NCI-H146 treated with DMSO at 0.1 percent for 48 hours (cell line): Measurements from ENCODE around the gene FARP2.
"Not testable (repeated sequence)": the region's sequence is repeated elsewhere in the genome, so short reads cannot be mapped to it uniquely, and the experiment has no call there.

ENCODE experiments used
- DNase-seq: peaks from one replicate; lab custom pipeline; 2025; ENCODE audit not compliant: unreplicated experiment; lab: John Stamatoyannopoulos, UW

FARP2 gene

GRCh38 chr2:241355983-241356870 lies at the start of gene FARP2:
Gene FARP2 (plus strand): TSS chr2:241356285. CDS start chr2:241373108, 16,823 bp downstream.
- peak; percentile 88 for DNase-seq

- DNase-seq: no peak
Measured at GRCh38 chr2:241307055-241307454, 49.0 kb upstream of the FARP2 start.

- no peak for DNase-seq
Measured at GRCh38 chr2:241308267-241308666, 47.8 kb upstream of the FARP2 start.

GRCh38 chr2:241308832-241309500 lies 47.1 kb upstream of the FARP2 start:
- DNase-seq: no peak

GRCh38 chr2:241309684-241310117 lies 46.4 kb upstream of the FARP2 start:
- no peak for DNase-seq

GRCh38 chr2:241310917-241311566 lies 45.0 kb upstream of the FARP2 start:
- no peak for DNase-seq

GRCh38 chr2:241312082-241312481 lies 44.0 kb upstream of the FARP2 start:
- no peak for DNase-seq

- DNase-seq: no peak
Measured at GRCh38 chr2:241313543-241314095, 42.5 kb upstream of the FARP2 start.

- DNase-seq: peak; percentile 41
Measured at GRCh38 chr2:241314226-241315092, 41.6 kb upstream of the FARP2 start.

- peak; percentile 81 for DNase-seq
Measured at GRCh38 chr2:241315093-241315878, 40.8 kb upstream of the FARP2 start, which contains the start of gene HDLBP. Gene HDLBP (minus strand): TSS chr2:241315672. CDS start chr2:241266869, 48,803 bp downstream.

GRCh38 chr2:241315879-241316631 lies 40.0 kb upstream of the FARP2 start, which contains the start of gene SEPTIN2:
Gene SEPTIN2 (plus strand): TSS chr2:241315925. CDS start chr2:241324233, 8,308 bp downstream.
- no peak for DNase-seq

GRCh38 chr2:241316825-241317224 lies 39.3 kb upstream of the FARP2 start:
- no peak for DNase-seq

GRCh38 chr2:241317391-241317790 lies 38.7 kb upstream of the FARP2 start:
- DNase-seq: no peak

GRCh38 chr2:241318830-241319229 lies 37.3 kb upstream of the FARP2 start:
- DNase-seq: not testable (repeated sequence)

- no peak for DNase-seq
Measured at GRCh38 chr2:241320394-241320793, 35.7 kb upstream of the FARP2 start.

GRCh38 chr2:241321033-241321432 lies 35.1 kb upstream of the FARP2 start:
- no peak for DNase-seq

GRCh38 chr2:241321886-241322285 lies 34.2 kb upstream of the FARP2 start:
- DNase-seq: no peak

GRCh38 chr2:241323778-241324177 lies 32.3 kb upstream of the FARP2 start:
- no peak for DNase-seq

GRCh38 chr2:241324775-241325174 lies 31.3 kb upstream of the FARP2 start:
- DNase-seq: no peak
